GM19455 (cell line): ENCODE results near the gene AURKA.
"Not testable (repeated sequence)": the region's sequence is repeated elsewhere in the genome, so short reads cannot be mapped to it uniquely, and the experiment has no call there.

Source experiments
- ATAC-seq: cut with Tn5 transposase; IDR thresholded peaks from one replicate; pipeline ENCODE4 v1.9.1; 2021; ENCODE audit not compliant: unreplicated experiment

The AURKA gene

DNA sequence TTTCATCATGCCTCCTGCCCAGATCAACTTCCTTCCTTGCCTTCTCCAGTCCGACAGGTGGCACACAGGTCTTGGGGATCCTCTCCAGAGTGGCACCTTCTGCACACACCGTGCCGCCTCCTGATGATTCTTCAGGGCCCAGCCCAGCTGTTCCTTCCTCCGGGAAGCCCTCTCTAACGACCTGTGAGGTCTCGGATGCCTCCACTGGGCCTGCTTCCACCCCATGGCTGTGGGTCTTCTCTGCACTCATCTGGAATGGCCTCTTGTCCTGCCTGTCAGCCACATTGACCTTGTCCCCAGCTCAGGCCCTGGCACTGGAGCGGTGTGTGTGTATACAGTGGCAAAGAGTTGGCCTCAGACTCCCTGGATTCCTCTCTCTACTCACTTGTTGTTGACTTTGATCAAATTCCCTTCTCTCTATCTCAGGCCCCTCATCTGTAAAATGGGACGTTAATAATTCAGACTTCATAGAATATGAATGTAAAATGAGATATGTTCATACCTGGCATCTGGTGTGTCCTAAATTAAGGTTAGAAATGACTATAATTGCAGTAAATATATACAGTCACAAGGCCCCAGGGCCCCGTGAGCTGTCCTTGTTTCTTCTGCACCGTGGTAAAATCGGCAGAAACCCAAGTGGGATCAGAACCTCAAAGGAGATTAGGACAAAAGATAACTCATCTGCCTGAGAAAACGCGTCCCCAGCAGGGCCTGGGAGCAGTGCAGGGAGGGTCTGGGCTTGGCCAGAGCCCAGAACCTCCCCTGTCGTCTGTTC is 31.7 kb downstream of the AURKA start:
- ATAC-seq = no peak

- peak; percentile 28 for ATAC-seq
These were observed 32.5 kb downstream of the AURKA start for GRCh38 chr20:56359212-56360132.

- ATAC-seq = peak; percentile 98
These were observed 33.3 kb downstream of the AURKA start, which contains the start of gene FAM210B for GRCh38 chr20:56358600-56359211. TSS of gene FAM210B (plus strand) at chr20:56358974. CDS start at chr20:56359006, 32 bp downstream.

DNA sequence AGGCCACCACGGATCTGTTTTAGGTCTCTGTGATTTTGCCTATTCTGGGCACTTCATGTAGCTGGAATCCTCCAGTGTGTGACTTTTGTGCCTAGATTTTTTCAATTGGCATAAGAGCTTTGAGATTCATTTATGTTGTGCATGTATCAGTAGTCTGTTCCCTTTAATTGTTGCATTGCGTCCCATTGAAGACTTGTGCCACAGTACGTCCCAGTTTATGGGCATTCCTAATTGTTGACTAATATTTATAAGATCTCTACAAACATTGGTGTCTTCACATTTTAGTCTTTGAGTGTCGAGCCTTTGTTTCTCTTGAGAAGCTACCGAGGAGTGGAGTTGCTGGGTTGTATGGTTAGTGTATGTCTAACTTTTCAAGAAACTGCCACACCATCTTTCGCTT is 33.9 kb downstream of the AURKA start:
- ATAC-seq = no peak

DNA sequence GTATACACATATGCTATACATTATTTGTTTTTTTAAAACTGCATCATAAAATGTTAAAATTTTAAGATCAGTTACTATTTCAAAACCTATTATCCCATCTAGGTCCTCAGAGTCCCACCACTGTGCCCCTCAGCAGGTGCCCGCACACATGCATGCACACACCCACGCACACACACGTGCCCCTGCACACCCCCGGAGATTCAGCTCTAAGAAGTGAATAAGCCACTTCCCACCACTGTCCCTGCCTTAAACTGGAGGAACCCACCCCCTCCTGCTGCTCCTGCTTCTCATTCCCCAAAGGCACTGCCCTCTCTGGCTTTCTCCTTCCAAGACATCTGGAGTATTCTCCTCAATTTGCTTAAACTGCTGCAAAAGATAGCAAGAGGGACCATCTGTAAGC is 38.7 kb downstream of the AURKA start:
- ATAC-seq = no peak

DNA sequence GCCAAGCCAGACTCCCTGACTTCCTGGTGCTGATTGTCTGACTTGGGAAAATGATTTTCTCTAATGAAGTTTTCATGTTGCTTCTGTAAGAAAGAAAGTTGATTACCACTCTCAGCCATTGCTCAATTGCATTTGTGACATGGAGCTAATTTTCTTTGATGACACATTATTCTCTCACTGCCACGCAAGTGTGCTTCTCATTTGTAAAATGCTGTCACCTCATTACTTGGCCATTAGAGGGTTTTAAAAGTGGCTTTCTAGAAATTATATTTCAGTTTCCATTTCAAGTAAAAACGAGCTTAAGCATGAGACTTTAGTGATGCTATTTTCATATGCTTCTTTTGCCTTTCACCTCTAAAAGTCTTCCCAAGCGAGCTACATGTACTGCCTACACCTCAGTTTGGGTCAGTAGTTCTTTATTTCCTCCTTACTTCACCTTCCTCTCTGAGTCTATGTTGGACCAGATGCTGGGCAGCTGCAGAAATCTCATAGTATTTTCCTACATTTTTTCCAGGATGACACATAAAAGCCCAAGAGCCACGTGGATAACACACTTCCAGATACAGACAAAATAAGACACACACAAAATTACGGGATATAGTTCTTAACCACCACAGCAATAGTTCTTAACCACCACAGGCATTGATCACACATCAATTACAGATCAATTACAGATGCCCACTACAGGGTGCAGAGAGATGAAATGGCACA is 39.5 kb downstream of the AURKA start:
- ATAC-seq = no peak

- no peak for ATAC-seq
These were observed 41.2 kb downstream of the AURKA start for GRCh38 chr20:56350842-56351241.

- ATAC-seq = no peak
These were observed 43.3 kb downstream of the AURKA start for GRCh38 chr20:56348746-56349145.

DNA sequence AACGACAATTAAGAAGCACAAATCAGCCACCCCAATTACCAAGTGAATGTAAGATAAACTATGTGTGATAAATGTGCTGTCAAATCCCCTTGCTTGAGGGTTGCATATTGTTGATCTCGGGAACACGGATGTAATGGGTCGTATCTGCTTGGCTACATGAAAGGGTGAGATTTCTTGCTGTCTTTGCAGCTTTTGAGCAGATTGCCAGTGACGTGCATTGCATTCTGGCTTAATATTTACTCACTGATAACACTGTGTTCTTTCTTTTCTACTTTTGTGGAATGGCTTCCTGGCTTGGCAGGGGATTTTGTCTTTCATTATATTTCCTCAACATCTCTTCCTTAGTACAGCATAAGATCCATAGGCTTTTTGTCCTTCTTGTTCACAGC is 43.7 kb downstream of the AURKA start:
- ATAC-seq = no peak

GRCh38 chr20:56347628-56348304 is 44.2 kb downstream of the AURKA start:
- ATAC-seq = no peak

GRCh38 chr20:56345911-56346310 is 46.1 kb downstream of the AURKA start:
- ATAC-seq = no peak

- no peak for ATAC-seq
These were observed 48.1 kb downstream of the AURKA start for GRCh38 chr20:56343861-56344381.

DNA sequence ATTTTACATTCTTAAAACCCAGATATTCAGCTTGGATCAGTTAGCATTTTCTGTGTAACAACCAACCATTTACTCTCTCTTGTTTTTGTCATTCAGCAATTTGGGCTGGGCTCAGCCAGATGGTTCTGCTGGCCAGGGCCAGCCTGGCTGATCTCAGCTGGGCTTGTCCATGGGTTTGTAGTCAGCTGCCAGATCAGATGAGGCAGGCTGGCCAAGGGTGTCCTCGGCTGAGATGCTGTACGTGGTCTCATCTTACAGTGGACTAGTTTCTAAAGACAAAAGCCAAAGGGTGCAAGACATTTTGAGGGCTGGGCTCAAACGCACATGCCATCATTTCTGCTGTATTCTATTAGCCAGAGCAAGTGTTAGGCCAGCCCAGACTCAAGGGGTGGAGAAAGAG is 49.2 kb downstream of the AURKA start:
- no peak for ATAC-seq

GRCh38 chr20:56336709-56337108 is 55.3 kb downstream of the AURKA start:
- not testable (repeated sequence) for ATAC-seq

GRCh38 chr20:56328861-56329260 is 63.2 kb downstream of the AURKA start:
- no peak for ATAC-seq

DNA sequence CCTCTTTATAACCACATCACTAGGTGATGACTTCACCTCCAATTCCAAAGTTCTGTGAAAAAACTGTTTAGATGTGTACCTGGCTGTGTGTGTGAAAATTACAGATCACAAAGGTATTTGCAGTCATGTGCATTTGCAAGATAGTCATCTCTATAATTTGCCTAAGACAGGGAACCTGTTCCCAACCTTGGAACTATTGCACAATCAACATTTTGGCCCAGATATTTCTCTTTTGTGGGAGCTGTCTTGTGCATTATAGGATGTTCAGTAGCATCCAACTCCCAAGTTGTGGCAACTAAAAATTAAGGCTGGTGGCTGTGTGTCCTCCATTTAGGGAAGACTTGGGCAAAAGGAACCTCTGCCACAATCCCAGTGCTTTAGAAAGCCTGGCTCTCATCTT is 67.2 kb downstream of the AURKA start:
- ATAC-seq = no peak

DNA sequence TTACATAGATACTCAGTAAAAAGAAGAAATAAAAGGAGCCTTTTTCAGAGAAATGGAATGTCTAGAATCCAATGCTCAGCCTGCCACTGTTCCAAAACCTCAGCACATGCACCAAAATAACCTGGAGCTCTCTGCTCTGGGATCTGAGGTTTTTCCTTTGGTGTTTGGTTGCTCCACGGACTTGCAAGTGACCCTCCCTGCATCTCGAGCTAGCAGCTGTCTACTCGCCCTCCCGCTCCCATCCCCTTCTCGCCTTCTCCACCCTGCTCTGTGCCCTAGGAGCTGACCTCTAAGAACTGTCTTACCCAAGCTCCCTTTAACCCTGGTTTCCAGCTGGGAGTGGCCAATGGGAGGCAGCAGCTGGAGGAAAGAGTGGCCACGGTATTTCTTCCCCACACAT is 68.4 kb downstream of the AURKA start:
- no peak for ATAC-seq

DNA sequence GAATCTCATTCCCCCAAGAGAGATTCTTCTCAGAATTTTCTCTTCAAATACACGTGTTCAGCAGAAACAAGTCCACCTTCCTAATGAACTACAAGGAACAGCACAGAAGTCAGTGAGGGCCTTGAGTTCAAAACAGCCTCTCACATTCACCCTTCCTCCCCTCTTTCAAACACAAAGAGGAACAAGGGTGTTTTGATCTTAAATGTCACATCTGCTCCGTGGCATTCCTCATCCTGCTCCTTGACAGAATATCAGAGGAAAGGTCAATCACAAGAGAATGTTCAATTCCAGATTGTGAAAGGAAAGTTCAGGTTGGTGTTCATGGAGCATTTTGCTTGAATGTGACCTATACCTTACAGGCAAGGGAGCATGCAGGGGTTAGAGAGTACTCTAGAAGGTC is 68.8 kb downstream of the AURKA start:
- no peak for ATAC-seq

GRCh38 chr20:56322681-56323080 is 69.3 kb downstream of the AURKA start:
- ATAC-seq = no peak
